ENCODE measurements around the gene CECR2. TPM values are rescaled to one million over a fixed set of nuclear protein-coding genes. Genes with fewer than 3 reads are reported as not detected.

The CECR2 gene
- total RNA-seq, 1 experiment from 2014 or later: 154 TPM

- no peak overlapping the region for H2AK5ac ChIP-seq (ENCODE audit: insufficient read length, low read length)
- no peak overlapping the region for H3K14ac ChIP-seq (ENCODE audit: insufficient read depth, low read length)
- TF ChIP-seq, protein P1, sequence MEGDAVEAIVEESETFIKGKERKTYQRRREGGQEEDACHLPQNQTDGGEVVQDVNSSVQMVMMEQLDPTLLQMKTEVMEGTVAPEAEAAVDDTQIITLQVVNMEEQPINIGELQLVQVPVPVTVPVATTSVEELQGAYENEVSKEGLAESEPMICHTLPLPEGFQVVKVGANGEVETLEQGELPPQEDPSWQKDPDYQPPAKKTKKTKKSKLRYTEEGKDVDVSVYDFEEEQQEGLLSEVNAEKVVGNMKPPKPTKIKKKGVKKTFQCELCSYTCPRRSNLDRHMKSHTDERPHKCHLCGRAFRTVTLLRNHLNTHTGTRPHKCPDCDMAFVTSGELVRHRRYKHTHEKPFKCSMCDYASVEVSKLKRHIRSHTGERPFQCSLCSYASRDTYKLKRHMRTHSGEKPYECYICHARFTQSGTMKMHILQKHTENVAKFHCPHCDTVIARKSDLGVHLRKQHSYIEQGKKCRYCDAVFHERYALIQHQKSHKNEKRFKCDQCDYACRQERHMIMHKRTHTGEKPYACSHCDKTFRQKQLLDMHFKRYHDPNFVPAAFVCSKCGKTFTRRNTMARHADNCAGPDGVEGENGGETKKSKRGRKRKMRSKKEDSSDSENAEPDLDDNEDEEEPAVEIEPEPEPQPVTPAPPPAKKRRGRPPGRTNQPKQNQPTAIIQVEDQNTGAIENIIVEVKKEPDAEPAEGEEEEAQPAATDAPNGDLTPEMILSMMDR (conservative IDR thresholded peaks at IDR 0.05): no peak
- no peaks in the 10 kb centered on the region for H3K27me3 ChIP-seq (ENCODE audit: insufficient read depth, low read length)
- peaks cover 10% of the 10 kb centered on the region for H3K79me1 ChIP-seq (ENCODE audit: insufficient read depth, low read depth, low read length, poor library complexity, severe bottlenecking)
- H3T11ph ChIP-seq (ENCODE audit: low read length): no peak overlapping the region
- H3K4ac ChIP-seq (ENCODE audit: low read depth, low read length): no peak overlapping the region
- DNase-seq: no peak
- H2BK15ac ChIP-seq (ENCODE audit: low read depth, low read length): no peak overlapping the region
- no peaks in the 10 kb centered on the region for H3K9me3 Mint-ChIP-seq
- no peaks in the 10 kb centered on the region for H3K9me3 ChIP-seq (ENCODE audit: control insufficient read depth, low read depth, low read length)
- H3K23ac ChIP-seq (ENCODE audit: insufficient read length, low read depth, low read length): no peak overlapping the region
- H3K27ac Mint-ChIP-seq: peak overlapping the region; percentile 24 to 87 (median 50); a peak in 3 of 7 replicates
- H3K9ac ChIP-seq (ENCODE audit: extremely low read depth, insufficient read length, low read length): no peak overlapping the region
- peaks cover 16 to 46% (median 45%) of the 10 kb centered on the region in 3 experiments for H3K36me3 Mint-ChIP-seq (ENCODE audit: insufficient read depth in 1 of 3, low read depth in 3 of 3)
- no peaks in the 10 kb centered on the region for H4K20me1 ChIP-seq (ENCODE audit: control insufficient read depth, insufficient read depth, insufficient read length)
- no peak overlapping the region for H2BK12ac ChIP-seq (ENCODE audit: insufficient read length, low read depth, low read length)
- peaks cover 12% of the 10 kb centered on the region; the same call in 1 of the 2 replicates for H3K4me1 ChIP-seq (ENCODE audit: insufficient read depth, low read length)
- H4K5ac ChIP-seq (ENCODE audit: insufficient read length, low read depth, low read length): no peak overlapping the region
- H2BK20ac ChIP-seq (ENCODE audit: low read depth, low read length, poor library complexity, severe bottlenecking): no peak overlapping the region
- no peak overlapping the region for H3K56ac ChIP-seq (ENCODE audit: insufficient read length, low read depth, low read length)
- H4K8ac ChIP-seq (replicated peaks; ENCODE audit: insufficient read length, low read depth, low read length): no peak overlapping the region
- H3K4me2 ChIP-seq (ENCODE audit: insufficient read depth, insufficient read length, low read length): no peak overlapping the region
- H3K4me3 Mint-ChIP-seq: no peak overlapping the region
- WGBS (ENCODE audit: extremely low coverage, insufficient read length, low lambda C conversion rate): no CpG with 5 or more reads among the region's 9 CpGs
- H4K91ac ChIP-seq (ENCODE audit: insufficient read length, low read depth, low read length): no peak overlapping the region
- no peak overlapping the region for H2AFZ ChIP-seq (ENCODE audit: low read length)
- no peak overlapping the region for H3K27ac ChIP-seq (ENCODE audit: insufficient read length, low read depth, low read length)
- no peak overlapping the region for H3K18ac ChIP-seq (ENCODE audit: insufficient read length, low read depth, low read length)
- H3K4me1 Mint-ChIP-seq: peaks cover 43 to 50% of the 10 kb centered on the region in 2 experiments
- H3K79me2 ChIP-seq (ENCODE audit: insufficient read depth, low read length): peaks cover 19% of the 10 kb centered on the region
- no peaks in the 10 kb centered on the region for H3K27me3 Mint-ChIP-seq (ENCODE audit: low read depth)
- no peak overlapping the region for H2BK120ac ChIP-seq (ENCODE audit: low read depth, low read length, poor library complexity, severe bottlenecking)
- no peaks in the 10 kb centered on the region for H3K23me2 ChIP-seq (ENCODE audit: insufficient read length, low read depth, low read length, poor library complexity, severe bottlenecking)
- H2BK5ac ChIP-seq (ENCODE audit: insufficient read length, low read length): no peak overlapping the region
Measured at GRCh38 chr22:17491090-17491640, 121.9 kb downstream of the CECR2 start.
